ENCODE results near the gene MB21D2. TPM values are rescaled to one million over a fixed set of nuclear protein-coding genes. Genes with fewer than 3 reads are reported as not detected.
"Not testable (repeated sequence)": the region's sequence is repeated elsewhere in the genome, so short reads cannot be mapped to it uniquely, and the experiment has no call there.

The MB21D2 gene, protein sequence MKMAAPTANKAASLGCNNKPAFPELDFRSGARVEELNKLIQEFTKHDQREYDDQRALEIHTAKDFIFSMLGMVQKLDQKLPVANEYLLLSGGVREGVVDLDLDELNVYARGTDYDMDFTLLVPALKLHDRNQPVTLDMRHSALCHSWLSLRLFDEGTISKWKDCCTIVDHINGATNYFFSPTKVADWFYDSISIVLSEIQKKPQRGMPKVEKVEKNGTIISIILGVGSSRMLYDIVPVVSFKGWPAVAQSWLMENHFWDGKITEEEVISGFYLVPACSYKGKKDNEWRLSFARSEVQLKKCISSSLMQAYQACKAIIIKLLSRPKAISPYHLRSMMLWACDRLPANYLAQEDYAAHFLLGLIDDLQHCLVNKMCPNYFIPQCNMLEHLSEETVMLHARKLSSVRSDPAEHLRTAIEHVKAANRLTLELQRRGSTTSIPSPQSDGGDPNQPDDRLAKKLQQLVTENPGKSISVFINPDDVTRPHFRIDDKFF
- 17.5 TPM for polyA plus RNA-seq (ENCODE audit: insufficient read length)

DNA sequence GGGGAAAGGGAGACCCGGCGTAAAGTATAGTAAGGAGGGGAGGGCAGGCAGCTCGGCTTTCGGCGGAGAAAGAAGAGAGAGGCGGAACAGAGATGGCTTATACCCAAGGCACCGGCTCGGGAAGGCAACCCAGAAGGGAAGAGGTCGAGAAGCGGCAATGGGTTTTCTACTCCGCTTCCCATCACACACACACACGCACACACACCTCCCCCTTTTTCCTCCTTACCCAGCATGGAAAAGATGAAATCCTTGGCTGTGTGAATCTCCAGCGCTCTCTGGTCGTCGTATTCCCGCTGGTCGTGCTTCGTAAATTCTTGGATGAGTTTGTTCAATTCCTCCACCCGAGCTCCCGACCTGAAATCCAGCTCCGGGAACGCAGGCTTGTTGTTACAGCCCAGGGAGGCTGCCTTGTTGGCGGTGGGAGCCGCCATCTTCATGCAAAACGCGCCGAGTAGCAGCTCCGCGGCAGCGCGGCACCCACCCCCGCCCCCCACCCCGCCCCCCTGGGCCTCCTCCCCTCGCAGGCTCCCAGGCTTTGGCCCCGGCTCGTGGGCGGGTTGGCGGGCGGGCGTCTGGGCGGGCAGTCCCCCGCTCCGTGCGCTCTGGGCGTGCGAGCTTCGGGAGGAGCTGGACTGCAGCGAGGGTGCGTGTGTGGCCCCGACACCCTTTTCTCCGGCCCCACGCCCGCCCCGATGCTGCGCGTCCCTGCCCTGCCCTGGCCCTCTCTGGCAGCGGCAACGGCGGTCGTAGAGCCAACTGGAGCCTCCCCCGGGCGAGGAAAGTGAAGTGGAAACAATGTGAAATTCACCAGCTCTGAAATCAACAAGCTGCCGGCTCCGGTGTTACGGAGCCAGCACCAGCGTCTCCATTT, at the start of gene MB21D2:
MB21D2 (minus strand) TSS at position 453 of the 871 bp plus-strand sequence; CDS start at position 437, 16 bp downstream.
- DNase-seq (ENCODE audit: low read depth): peak; percentile 41

DNA sequence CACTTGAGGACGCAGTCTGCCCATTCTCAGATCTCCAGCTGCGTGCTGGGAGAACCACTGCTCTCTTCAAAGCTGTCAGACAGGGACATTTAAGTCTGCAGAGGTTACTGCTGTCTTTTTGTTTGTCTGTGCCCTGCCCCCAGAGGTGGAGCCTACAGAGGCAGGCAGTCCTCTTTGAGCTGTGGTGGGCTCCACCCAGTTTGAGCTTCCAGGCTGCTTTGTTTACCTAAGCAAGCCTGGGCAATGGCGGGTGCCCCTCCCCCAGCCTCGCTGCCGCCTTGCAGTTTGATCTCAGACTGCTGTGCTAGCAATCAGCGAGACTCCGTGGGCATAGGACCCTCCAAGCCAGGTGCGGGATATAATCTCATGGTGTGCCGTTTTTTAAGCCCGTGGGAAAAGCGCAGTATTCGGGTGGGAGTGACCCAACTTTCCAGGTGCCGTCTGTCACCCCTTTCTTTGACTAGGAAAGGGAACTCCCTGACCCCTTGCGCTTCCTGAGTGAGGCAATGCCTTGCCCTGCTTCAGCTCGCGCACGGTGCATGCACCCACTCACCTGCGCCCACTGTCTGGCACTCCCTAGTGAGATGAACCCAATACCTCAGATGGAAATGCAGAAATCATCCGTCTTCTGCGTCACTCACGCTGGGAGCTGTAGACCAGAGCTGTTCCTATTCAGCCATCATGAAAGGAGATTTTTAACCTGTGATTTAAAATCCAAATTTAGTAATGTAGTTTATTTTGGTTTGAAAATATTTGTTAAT, 47.5 kb upstream of the MB21D2 start:
- not testable (repeated sequence) for DNase-seq (ENCODE audit: low read depth)

DNA sequence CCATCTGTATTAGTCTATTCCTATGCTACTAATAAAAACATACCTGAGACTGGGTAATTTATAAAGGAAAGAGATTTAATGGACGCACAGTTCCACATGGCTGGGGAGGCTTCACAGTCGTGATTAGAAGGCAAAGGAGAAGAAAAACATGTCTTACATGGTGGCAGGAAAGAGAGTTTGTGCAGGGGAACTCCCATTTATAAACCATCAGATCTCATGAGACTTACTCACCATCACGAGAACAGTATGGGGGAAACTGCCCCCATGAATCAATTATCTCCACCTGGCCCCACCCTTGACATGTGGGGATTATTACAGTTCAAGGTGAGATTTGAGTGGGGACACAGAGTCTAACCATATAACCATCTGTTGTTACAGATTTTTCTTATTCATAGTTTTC, 42.1 kb upstream of the MB21D2 start:
- DNase-seq (ENCODE audit: low read depth): no peak

DNA sequence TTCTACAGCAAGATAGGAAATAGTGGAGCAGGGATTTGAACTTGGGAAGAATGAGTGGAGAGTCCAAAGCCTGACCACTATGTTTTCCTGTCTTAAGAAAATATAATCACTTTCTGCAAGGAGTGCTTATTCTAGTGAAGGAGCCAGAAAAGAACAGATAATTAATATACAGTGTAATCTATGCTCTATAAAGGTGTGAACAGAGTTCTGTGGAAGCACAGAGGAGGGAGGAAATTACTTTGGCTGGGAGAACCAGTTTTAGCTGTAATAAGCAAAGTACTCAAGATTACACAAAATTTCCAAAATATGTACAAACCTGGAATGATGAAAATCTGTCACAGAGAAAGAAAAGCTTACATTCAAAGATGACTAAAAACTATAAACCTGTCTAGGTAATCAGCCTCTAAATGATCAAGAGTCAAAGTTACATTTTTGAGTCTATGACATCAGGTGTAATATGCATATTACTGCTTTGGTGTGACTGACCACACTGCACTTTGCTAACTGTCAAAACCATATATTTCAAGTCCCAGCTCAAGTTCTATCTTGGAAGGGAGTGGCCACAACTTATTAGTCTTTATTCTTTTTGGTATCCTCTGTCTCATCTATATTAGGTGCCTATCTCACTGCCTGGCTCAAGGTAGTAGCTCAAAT, 40.7 kb upstream of the MB21D2 start:
- DNase-seq (ENCODE audit: low read depth): no peak

DNA sequence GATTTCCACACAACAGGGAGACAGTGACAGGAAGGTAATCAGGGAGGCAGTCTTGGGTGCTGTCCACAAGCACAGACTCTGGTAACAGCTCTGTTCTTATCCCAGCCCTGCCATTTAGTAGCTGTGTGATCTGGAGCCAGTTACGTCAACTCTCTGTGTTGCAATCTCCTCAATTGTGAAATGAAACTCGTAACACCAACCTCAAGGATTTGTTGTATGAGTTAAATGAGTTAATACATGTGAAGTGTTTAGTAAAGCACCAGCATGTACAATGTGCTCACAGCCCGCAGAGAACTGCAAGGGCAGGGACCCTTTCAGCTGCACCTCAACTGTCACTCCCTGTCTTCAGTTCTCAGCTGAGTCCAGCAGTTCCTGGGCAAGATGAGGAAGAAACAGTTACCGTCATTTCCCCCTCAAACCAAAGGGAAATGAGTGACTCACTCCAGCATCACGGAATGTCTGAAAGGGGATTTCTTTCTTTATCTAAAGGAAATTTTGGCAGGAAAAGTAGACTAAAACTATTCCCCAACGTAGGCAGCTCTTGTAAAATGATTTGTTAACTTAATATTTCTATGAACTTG, 39.9 kb upstream of the MB21D2 start:
- DNase-seq (ENCODE audit: low read depth): no peak

DNA sequence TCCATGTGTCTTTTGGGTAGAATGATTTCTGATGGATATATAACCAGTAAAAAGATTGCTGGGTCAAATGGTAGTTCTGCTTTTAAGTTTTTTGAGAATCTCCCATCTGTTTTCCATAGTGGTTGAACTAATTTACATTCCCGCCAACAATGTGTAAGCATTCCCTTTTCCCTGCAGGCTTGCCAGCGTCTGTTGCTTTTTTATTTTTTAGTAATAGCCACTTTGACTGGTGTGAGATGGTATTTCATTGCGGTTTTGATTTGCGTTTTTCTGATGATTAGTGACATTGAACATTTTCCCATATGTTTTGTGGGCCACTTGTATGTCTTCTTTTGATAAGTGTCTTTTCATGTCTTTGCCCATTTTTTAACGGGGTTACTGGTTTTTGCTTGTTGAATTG, 36.3 kb upstream of the MB21D2 start:
- no peak for DNase-seq (ENCODE audit: low read depth)

DNA sequence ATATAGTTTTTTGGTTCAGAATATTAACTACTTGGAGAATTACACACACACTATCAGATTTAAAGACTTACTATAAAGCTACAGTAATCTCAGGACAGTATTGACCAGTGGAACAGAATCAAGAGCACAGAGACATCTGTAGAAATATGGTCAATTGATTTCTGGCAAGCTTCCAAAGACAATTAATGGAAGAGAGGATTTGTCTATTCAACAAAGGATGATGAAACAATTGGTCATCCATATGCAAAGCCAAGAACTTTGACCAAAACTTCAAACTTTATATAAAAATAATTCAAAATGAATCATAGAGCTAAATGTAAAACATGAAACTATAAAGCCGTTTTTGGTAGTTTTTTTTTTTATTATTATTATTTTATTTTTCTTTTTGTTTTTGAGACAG, 29.8 kb upstream of the MB21D2 start:
- DNase-seq (ENCODE audit: low read depth): no peak

DNA sequence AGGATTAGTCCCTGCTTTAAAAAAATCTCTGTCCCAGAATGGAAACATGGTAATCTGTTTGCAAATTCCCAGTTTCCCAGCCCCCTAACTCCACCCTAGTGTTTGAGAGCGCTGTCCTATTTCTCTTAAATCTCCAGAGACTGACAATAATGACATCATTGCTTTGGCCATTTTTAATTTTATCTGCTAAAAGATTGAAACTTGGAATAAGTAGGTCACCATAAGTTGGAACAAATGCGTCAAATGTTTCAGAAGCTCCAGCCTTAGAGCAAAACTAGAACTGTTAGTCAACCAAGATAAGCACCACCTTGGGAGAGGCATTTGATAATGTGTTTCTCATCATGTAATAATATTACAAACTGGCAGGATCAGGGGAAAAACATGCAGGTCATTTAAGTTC, 25.7 kb upstream of the MB21D2 start:
- no peak for DNase-seq (ENCODE audit: low read depth)

DNA sequence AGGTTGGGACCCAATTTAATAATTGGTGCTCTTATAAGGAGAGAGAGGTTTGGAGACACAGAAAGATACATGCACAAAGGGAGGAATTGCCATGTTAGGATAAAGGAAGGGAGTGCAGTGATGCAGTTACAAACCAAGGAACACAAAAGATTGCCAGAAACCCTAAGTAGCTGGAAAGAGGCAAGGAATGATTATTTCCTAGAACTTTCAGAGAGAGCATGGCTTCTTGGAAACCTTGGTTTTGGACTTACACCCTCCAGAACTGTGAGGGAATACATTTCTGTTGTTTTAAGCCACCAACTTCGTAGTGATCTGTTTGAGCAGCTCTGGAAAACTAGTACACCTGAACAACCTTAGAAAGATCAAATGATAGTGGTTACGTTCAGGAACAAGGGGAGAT, 25.0 kb upstream of the MB21D2 start:
- no peak for DNase-seq (ENCODE audit: low read depth)

DNA sequence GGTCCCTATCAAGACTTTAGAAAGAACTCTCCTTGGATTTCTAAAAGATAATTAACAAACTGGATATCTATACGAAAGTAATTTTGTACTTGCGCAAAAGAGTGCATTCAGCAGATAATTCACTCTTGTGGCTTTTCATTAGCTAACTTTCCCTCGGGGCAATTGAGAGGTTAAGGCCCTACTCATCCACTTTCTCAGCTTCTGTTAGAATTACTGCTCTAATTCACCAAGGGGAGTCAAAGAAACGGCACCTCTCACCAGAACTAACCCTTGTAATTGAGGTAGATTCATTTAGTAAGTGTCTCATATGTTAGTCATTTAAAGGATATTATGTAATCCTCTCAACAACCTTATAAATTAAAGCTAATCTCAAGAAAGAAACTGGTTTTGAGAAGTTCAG, 22.5 kb upstream of the MB21D2 start:
- DNase-seq (ENCODE audit: low read depth): no peak

DNA sequence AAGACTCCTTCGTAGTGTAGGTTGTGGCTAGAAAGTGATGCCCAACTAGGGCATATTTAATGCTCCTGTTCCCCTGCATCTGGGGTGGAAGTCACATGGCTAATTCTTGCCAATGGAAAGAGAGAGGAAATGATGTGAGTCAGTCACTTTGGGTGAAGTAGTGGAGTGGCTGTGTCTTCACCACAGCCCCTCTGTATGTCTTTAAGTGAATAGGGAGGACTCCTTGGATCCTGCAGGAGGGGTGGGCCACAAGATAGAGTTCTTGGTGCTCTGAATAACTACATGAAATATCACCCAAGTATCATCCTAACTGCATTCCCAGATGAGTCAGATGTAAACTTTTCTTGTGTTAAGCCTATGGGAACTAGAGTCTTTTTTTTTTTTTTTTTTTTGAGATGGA, 17.8 kb upstream of the MB21D2 start:
- DNase-seq (ENCODE audit: low read depth): no peak

DNA sequence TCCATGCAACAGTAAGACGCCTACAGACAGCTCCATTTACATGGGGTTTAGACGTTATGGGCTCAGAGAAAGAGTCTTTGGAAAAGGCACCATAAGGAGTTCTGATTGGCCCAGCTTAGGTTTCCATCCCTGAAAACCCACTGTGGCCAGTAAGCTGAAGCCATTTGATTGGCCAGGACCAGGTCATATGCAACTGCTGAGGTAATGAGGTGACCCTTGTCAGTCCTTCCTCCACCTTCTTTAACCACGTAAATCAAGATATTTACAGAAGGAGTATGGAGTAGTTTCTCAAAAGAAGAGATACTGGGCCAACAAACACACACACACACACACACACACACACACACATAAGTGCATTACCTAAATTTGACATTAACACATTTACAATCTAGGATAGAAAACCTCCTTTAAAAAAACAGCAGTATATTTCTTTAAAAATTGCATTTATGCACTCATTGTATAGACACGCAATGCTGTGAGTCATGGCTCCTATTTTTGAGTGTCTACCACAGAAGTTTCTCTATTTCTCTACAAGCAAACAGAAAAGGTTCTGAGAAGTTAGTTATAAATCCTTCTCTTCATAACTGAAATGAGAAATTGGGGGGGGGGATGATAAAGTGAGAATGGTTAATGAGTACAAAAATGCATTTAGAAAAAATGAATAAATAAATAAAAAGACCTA, 16.3 kb upstream of the MB21D2 start:
- DNase-seq (ENCODE audit: low read depth): no peak

DNA sequence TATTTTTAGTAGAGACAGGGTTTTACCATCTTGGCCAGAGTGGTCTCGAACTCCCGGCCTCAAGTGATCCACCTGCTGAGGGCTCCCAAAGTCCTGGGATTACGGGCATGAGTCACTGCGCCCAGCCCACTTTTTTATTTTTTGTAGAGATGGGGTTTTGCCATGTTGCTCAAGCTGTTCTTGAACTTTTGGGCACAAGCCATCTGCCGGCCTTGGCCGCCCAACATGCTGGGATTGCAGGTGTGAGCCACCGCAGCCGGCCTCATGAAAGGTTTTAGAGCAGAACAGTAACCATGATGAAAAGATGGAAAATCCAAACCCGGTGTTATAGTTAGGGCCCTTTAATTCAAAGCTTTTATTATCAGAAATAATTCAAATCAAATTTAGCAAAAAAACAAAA, 15.6 kb upstream of the MB21D2 start:
- no peak for DNase-seq (ENCODE audit: low read depth)

DNA sequence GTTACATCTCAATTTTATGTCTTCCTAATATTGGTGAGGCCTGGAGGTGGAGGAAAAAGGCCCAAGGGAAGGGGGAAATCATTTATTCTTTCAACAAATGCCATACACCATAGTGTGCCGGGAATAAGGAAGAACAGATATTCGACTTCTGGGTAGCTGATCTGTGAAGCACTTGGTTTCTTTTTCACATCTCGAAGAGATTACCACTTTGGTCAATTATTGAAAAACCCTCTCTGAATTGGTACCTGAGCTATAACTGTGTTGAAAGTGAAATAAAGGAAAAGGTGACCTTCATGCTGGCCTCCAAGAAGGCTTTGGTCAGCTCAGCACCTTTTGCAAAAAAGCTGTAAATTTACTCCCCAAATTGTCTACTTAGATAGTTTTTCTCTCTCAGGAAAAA, 14.2 kb upstream of the MB21D2 start:
- no peak for DNase-seq (ENCODE audit: low read depth)

DNA sequence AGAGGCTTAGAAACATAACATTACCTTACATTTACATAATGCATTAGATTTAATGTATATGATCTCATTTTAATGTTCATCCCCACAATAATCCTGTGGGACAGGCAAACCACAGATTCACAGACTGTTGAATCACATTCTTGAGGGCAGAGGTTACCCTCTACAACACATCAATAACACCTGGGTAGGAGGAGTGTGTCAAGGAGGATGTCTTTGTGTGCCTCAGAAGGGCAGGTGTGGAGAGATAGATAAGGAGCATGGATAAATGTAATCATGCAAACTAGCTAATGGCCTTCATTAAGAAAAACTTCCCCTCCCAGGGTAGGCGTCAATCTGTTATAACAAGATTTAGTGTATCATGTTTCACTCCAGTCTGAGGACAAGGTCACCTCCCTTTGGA, 12.9 kb upstream of the MB21D2 start:
- DNase-seq (ENCODE audit: low read depth): no peak

DNA sequence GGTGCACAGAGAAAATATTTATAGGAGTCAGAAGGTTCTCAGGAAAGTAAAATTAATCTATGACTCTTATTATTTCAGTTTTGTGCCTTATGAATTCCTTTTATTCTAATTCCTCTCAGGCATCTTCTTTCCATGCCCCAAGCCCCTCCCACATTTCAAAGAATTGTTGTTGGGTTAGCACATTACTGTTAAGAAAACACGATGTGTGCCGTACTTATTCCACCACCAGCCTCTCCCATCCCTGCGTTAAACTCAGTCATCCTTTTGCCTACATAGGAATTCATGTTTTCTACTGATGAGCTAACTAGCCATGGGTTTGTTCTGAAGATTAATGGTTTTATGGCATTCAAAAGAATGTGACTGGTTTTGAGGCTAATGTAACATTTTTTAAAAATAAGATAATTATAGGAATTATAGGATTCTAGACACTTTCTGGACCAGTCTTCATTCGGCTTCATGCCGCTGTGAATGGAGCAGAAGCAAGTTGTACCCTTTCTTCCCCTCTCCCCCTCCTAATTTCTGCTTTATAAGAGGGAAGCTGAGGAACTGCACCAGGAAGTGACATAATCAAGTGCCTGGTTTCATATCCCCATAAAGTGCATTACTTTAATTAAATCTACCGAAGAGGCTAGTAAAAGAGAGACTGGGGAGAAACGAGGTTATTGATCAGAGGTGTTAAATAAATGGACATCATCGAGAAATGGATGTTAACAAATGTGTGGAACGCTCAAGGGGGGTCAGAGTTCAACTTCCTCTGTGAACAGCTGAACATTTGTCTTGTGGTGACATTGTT, 12.3 kb upstream of the MB21D2 start:
- no peak for DNase-seq (ENCODE audit: low read depth)

DNA sequence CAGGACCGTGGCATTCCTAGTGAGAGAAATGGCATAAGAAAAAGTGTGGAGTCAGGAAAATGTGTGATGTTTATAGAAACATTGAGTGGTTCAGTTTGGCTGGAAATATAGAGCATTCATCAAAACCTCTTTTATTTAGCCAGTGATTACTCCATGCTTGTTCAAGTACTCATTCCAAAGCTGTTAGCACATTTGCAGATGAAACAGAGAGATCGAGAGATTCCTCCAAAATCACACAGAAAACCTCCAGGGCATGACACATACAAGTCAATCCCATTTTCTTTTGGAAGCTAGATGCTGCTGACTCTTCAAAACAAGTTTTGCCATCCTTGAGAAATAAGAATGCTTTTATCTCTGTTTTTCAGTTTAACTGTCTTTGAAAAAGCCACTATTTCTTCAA, 11.5 kb upstream of the MB21D2 start:
- DNase-seq (ENCODE audit: low read depth): no peak

DNA sequence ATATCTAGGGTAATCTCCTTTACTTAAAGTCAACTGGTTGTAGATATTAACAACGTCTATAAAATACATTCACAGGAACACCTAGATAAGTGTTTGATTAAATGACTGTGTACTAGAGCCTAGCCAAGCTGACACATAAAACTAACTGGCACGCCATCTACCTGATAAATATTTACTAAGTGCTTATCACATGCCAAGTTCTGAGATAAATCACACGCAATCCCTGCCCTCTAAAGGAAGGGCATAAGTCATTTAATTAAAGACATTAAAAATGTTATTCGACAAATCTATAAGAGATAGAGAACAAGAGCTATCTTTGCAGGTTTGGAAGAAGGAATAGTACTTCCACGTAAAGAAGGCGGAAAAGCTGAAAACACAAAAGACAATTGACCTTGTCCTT, 11.1 kb upstream of the MB21D2 start:
- DNase-seq (ENCODE audit: low read depth): no peak

DNA sequence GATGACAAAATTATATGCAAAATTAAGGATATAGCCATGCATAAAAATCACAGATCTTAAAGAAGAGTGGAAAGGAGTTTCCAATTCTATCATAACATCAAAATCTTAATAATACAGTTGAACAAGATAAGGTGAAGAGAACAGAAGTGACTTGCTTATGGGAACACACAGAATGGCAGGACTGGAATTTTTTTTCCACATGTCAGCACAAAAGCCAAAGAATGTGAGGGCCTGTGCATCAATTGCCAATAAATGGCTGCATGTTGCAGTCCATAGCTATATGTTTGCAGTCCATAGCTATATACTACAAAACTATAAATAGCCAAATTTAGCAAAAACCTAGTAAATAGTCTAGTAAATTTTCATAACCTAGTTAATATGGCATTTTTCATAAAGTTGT, 10.4 kb upstream of the MB21D2 start:
- no peak for DNase-seq (ENCODE audit: low read depth)

DNA sequence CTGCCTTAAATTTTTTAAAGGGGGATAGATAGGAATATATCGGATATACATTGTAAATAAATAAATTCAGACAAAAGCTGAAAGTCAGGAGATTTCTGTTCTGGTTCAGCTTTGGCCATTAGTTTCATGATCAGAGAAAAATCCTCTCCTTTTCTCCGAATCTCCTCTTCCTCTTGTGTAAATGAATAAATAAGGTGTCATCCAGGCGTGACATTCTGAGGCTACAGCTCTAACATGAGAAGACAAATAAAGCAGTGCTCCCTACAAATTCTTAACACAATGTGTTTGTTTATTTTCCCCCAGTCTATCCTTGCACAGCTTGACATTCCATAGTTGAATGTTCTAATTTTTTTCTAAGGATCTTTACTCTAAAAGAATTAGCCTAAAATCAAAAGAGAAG, 9.4 kb upstream of the MB21D2 start:
- DNase-seq (ENCODE audit: low read depth): no peak

All from forelimb muscle (tissue), 1 donor.